Measurements from ENCODE around the gene E2F2. TPM values are rescaled to one million over a fixed set of nuclear protein-coding genes. Genes with fewer than 3 reads are reported as not detected.

Gene E2F2
- total and polyA plus RNA-seq, 2 of the 13 experiments (the other 11 are each of a cell fraction or from before 2014, with no cell fraction given): 0.65 to 6.6 TPM

DNA sequence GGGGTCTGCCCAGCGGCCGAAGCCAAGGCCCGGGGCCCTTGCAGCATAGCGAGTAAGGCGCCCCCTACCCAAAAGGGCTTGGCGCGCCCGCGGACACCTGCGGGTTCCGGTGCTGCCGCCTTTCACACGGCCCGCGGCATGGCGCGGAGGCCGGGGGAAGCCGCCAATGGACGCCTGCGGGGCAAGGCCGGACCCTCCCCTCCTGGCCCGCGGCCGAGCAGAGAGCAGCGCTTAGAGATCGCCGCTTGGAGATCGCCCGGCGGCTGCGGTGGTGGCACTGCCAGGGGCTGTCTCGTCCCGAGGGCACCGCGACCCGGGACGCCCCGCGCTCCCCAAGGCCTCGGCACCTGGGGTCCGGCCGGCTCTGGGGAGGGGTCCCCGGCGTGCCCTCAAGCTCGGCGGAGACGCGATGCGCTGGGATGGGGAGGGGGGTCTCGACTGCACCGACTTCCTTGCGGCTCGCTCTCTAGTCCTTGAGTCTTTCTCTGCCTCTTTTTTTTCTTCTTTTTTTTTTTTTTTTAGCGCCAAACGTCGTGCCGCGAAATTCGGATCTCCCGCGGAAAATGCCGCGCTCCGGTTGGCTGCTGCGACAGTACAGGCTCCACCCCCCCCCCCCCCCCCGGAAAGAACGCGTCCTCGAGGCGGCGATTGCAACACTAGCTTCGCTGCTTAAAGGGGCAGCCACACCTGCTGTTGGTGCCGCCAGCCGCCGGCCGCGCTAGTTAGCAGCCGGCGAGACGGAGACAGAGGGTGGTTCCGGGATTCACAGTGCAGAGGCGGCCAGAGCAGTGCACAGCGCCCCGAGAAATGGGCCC lies at the start of gene E2F2 (continued):
- TF ChIP-seq ZBTB3 (CRISPR knock-in tag; IDR thresholded peaks at IDR 0.05; ENCODE audit: borderline replicate concordance, low read depth) (0 out of 2 replicates have a peak, but pooled peaks have one; percentile 22), ZNF674 (CRISPR knock-in tag; IDR thresholded peaks at IDR 0.05; ENCODE audit: low read depth) (no peak), ZNF124 (CRISPR knock-in tag; IDR thresholded peaks at IDR 0.05) (peak; percentile 13; the same call in 1 of the 2 replicates), SOX6 (IDR thresholded peaks at IDR 0.05) (no peak), SOX6 (CRISPR knock-in tag; IDR thresholded peaks at IDR 0.05) (no peak), HDAC2 (CRISPR knock-in tag; IDR thresholded peaks at IDR 0.05) (peak; percentile 64), HNRNPLL (IDR thresholded peaks at IDR 0.05; ENCODE audit: low read depth, low read length, poor library complexity, severe bottlenecking) (no peak), ZNF878 (CRISPR knock-in tag; IDR thresholded peaks at IDR 0.05) (0 out of 2 replicates have a peak, but pooled peaks have one; percentile 64), ZBTB20 (CRISPR knock-in tag; IDR thresholded peaks at IDR 0.05; ENCODE audit: borderline replicate concordance, low read depth) (peak; percentile 52), THAP11 (CRISPR knock-in tag; IDR thresholded peaks at IDR 0.05) (peak; percentile 47), RFXAP (CRISPR knock-in tag; IDR thresholded peaks at IDR 0.05; ENCODE audit: borderline replicate concordance) (0 out of 2 replicates have a peak, but pooled peaks have one; percentile 47), TOPORS (CRISPR knock-in tag; IDR thresholded peaks at IDR 0.05) (no peak), TEAD3 (CRISPR knock-in tag; optimal IDR thresholded peaks at IDR 0.05; ENCODE audit: borderline replicate concordance) (peak; percentile 29), KLF13 (CRISPR knock-in tag; IDR thresholded peaks at IDR 0.05) (no peak), WIZ (CRISPR knock-in tag; IDR thresholded peaks at IDR 0.05) (0 out of 2 replicates have a peak, but pooled peaks have one; percentile 43), RBM39 (IDR thresholded peaks at IDR 0.05; ENCODE audit: low read depth, low read length, poor library complexity, severe bottlenecking) (peak; percentile 78), SP2 (CRISPR knock-in tag; IDR thresholded peaks at IDR 0.05) (no peak)
- TF ChIP-seq, protein P1, sequence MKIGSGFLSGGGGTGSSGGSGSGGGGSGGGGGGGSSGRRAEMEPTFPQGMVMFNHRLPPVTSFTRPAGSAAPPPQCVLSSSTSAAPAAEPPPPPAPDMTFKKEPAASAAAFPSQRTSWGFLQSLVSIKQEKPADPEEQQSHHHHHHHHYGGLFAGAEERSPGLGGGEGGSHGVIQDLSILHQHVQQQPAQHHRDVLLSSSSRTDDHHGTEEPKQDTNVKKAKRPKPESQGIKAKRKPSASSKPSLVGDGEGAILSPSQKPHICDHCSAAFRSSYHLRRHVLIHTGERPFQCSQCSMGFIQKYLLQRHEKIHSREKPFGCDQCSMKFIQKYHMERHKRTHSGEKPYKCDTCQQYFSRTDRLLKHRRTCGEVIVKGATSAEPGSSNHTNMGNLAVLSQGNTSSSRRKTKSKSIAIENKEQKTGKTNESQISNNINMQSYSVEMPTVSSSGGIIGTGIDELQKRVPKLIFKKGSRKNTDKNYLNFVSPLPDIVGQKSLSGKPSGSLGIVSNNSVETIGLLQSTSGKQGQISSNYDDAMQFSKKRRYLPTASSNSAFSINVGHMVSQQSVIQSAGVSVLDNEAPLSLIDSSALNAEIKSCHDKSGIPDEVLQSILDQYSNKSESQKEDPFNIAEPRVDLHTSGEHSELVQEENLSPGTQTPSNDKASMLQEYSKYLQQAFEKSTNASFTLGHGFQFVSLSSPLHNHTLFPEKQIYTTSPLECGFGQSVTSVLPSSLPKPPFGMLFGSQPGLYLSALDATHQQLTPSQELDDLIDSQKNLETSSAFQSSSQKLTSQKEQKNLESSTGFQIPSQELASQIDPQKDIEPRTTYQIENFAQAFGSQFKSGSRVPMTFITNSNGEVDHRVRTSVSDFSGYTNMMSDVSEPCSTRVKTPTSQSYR (CRISPR knock-in tag; IDR thresholded peaks at IDR 0.05; ENCODE audit: borderline replicate concordance): no peak
- TF ChIP-seq, protein P2, sequence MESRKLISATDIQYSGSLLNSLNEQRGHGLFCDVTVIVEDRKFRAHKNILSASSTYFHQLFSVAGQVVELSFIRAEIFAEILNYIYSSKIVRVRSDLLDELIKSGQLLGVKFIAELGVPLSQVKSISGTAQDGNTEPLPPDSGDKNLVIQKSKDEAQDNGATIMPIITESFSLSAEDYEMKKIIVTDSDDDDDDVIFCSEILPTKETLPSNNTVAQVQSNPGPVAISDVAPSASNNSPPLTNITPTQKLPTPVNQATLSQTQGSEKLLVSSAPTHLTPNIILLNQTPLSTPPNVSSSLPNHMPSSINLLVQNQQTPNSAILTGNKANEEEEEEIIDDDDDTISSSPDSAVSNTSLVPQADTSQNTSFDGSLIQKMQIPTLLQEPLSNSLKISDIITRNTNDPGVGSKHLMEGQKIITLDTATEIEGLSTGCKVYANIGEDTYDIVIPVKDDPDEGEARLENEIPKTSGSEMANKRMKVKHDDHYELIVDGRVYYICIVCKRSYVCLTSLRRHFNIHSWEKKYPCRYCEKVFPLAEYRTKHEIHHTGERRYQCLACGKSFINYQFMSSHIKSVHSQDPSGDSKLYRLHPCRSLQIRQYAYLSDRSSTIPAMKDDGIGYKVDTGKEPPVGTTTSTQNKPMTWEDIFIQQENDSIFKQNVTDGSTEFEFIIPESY (CRISPR knock-in tag; IDR thresholded peaks at IDR 0.05): no peak
- TF ChIP-seq, protein P3, sequence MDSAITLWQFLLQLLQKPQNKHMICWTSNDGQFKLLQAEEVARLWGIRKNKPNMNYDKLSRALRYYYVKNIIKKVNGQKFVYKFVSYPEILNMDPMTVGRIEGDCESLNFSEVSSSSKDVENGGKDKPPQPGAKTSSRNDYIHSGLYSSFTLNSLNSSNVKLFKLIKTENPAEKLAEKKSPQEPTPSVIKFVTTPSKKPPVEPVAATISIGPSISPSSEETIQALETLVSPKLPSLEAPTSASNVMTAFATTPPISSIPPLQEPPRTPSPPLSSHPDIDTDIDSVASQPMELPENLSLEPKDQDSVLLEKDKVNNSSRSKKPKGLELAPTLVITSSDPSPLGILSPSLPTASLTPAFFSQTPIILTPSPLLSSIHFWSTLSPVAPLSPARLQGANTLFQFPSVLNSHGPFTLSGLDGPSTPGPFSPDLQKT (CRISPR knock-in tag; IDR thresholded peaks at IDR 0.05; ENCODE audit: borderline replicate concordance): no peak
- TF ChIP-seq, protein P4, sequence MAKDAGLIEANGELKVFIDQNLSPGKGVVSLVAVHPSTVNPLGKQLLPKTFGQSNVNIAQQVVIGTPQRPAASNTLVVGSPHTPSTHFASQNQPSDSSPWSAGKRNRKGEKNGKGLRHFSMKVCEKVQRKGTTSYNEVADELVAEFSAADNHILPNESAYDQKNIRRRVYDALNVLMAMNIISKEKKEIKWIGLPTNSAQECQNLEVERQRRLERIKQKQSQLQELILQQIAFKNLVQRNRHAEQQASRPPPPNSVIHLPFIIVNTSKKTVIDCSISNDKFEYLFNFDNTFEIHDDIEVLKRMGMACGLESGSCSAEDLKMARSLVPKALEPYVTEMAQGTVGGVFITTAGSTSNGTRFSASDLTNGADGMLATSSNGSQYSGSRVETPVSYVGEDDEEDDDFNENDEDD (CRISPR knock-in tag; IDR thresholded peaks at IDR 0.05; ENCODE audit: borderline replicate concordance): peak; percentile 79; the same call in 1 of the 2 replicates
- TF ChIP-seq, protein P5, sequence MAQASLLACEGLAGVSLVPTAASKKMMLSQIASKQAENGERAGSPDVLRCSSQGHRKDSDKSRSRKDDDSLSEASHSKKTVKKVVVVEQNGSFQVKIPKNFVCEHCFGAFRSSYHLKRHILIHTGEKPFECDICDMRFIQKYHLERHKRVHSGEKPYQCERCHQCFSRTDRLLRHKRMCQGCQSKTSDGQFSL (CRISPR knock-in tag; IDR thresholded peaks at IDR 0.05): peak; percentile 94

All from HepG2 (cell line).